ENCODE results near the gene LYPD6B. TPM values are rescaled to one million over a fixed set of nuclear protein-coding genes. Genes with fewer than 3 reads are reported as not detected.

The LYPD6B gene
- total and polyA plus RNA-seq, 4 donors, result 0.13 to 0.59 (median 0.14) TPM

- WGBS, result 93% methylated on average over 4 of the region's 4 CpGs
- no peaks in the 10 kb centered on the region for H3K36me3 ChIP-seq (ENCODE audit: control insufficient read depth in 4 of 4, insufficient read depth in 3 of 4, low read depth in 1 of 4, low read length in 3 of 4)
Measured at GRCh38 chr2:149036507-149037293, 1.8 kb upstream of the LYPD6B start.

GRCh38 chr2:149037851-149038250, 648 bp upstream of the LYPD6B start:
- Histone ChIP-seq H3K27me3 (ENCODE audit: control insufficient read depth in 4 of 4, insufficient read depth in 4 of 4, low read length in 3 of 4) (peaks cover 0 to 19% (median 5%) of the 10 kb centered on the region in 4 donors), H3K27ac (ENCODE audit: low read depth in 1 of 2, low read length in 2 of 2) (no peak overlapping the region), H3K9me3 (ENCODE audit: control insufficient read depth in 4 of 4, low read length in 3 of 4) (no peaks in the 10 kb centered on the region), H3K4me3 (ENCODE audit: low read depth in 1 of 3, low read length in 3 of 3) (no peak overlapping the region), H3K9ac (ENCODE audit: low read depth in 1 of 2, low read length in 2 of 2) (no peak overlapping the region), H3K4me1 (ENCODE audit: control insufficient read depth in 4 of 4, insufficient read depth in 4 of 4, low read length in 3 of 4) (peaks cover 0 to 11% (median 6%) of the 10 kb centered on the region in 4 donors), H3K36me3 (ENCODE audit: control insufficient read depth in 4 of 4, insufficient read depth in 3 of 4, low read depth in 1 of 4, low read length in 3 of 4) (no peaks in the 10 kb centered on the region)
- 43% methylated on average over 8 of the region's 8 CpGs for WGBS
- no peak for DNase-seq (ENCODE audit: low spot score)
- TF ChIP-seq GABPA (IDR thresholded peaks at IDR 0.05 in 1 of 2, conservative IDR thresholded peaks at IDR 0.05 in 1 of 2), result no peak
- TF ChIP-seq NR2F2 (IDR thresholded peaks at IDR 0.05), result no peak
- TF ChIP-seq RXRA (IDR thresholded peaks at IDR 0.05), result no peak
- TF ChIP-seq TAF1 (conservative IDR thresholded peaks at IDR 0.05), result no peak
- no peak for TF ChIP-seq REST (IDR thresholded peaks at IDR 0.05)
- no peak for TF ChIP-seq HNF4A (conservative IDR thresholded peaks at IDR 0.05)
- no peak for TF ChIP-seq SP1 (IDR thresholded peaks at IDR 0.05)
- no peak for TF ChIP-seq ZBTB33 (IDR thresholded peaks at IDR 0.05)
- no peak for TF ChIP-seq HNF4G (IDR thresholded peaks at IDR 0.05)
- TF ChIP-seq CTCF (IDR thresholded peaks at IDR 0.05; ENCODE audit: low read depth, low read length, missing input control), result no peak
- no peak for TF ChIP-seq ATF3 (IDR thresholded peaks at IDR 0.05)
- no peak for TF ChIP-seq YY1 (IDR thresholded peaks at IDR 0.05)
- no peak for TF ChIP-seq MAX (IDR thresholded peaks at IDR 0.05)
- TF ChIP-seq JUND (IDR thresholded peaks at IDR 0.05), result no peak
- TF ChIP-seq EGR1 (IDR thresholded peaks at IDR 0.05; ENCODE audit: low read depth in 2 of 2), result no peak
- TF ChIP-seq FOXA1 (IDR thresholded peaks at IDR 0.05), result no peak
- TF ChIP-seq RAD21 (IDR thresholded peaks at IDR 0.05), result no peak

More at GRCh38 chr2:149036507-149037293, 1.8 kb upstream of the LYPD6B start:
- no peak for DNase-seq (ENCODE audit: low spot score)
- no peaks in the 10 kb centered on the region for H3K9me3 ChIP-seq (ENCODE audit: control insufficient read depth in 4 of 4, low read length in 3 of 4)
- H3K9ac ChIP-seq (ENCODE audit: low read depth in 1 of 2, low read length in 2 of 2), result no peak overlapping the region
- no peak overlapping the region for H3K27ac ChIP-seq (ENCODE audit: low read depth in 1 of 2, low read length in 2 of 2)
- TF ChIP-seq FOXA2 (IDR thresholded peaks at IDR 0.05) (no peak), ZBTB33 (IDR thresholded peaks at IDR 0.05) (no peak), HNF4G (IDR thresholded peaks at IDR 0.05) (no peak), TAF1 (conservative IDR thresholded peaks at IDR 0.05) (no peak), MAX (IDR thresholded peaks at IDR 0.05) (no peak), HNF4A (conservative IDR thresholded peaks at IDR 0.05) (no peak)
- H3K27me3 ChIP-seq (ENCODE audit: control insufficient read depth in 4 of 4, insufficient read depth in 4 of 4, low read length in 3 of 4), result peaks cover 0 to 19% (median 5%) of the 10 kb centered on the region in 4 donors
- H3K4me3 ChIP-seq (ENCODE audit: low read depth in 1 of 3, low read length in 3 of 3), result no peak overlapping the region
- peaks cover 0 to 11% (median 6%) of the 10 kb centered on the region in 4 donors for H3K4me1 ChIP-seq (ENCODE audit: control insufficient read depth in 4 of 4, insufficient read depth in 4 of 4, low read length in 3 of 4)
